Activated CD8-positive, alpha-beta T cell treated with anti-CD3 and anti-CD28 coated beads for 36 hours (primary cell): Measurements from ENCODE around the gene DNAH3. TPM values are rescaled to one million over a fixed set of nuclear protein-coding genes. Genes with fewer than 3 reads are reported as not detected.

Experiments used
- ATAC-seq: fragments of 200-7000 bp; cut with Tn5 transposase; one replicate; pipeline ENCODE4 v1.10.0; 2021; ENCODE audit warnings: mild to moderate bottlenecking, moderate library complexity
- CTCF ChIA-PET: fragments of 350-600 bp; sonication (Branson Sonifier 250); formaldehyde crosslinking; loops from one replicate; lab custom pipeline; 2021; ENCODE audit warnings: antibody characterized with exemption; lab: Charles Lee
- POLR2A ChIA-PET: fragments of 350-600 bp; sonication (Branson Sonifier 250); formaldehyde crosslinking; loops from one replicate; lab custom pipeline; 2021; ENCODE audit warnings: antibody characterized with exemption; lab: Charles Lee
- DNase-seq: peaks from one replicate; pipeline ENCODE4 v3.0.0-alpha.2; 2020
- H3K27ac Mint-ChIP-seq: one replicate; pipeline ENCODE4 v1.8.0; 2021; ENCODE audit warnings: mild to moderate bottlenecking, mixed read lengths
- H3K27me3 Mint-ChIP-seq: one replicate; pipeline ENCODE4 v1.8.0; 2021; ENCODE audit warnings: mixed read lengths
- H3K36me3 Mint-ChIP-seq: one replicate; pipeline ENCODE4 v1.8.0; 2021; ENCODE audit warnings: low read depth, mixed read lengths
- H3K4me1 Mint-ChIP-seq: one replicate; pipeline ENCODE4 v1.8.0; 2021; ENCODE audit warnings: low read depth, mixed read lengths
- H3K4me3 Mint-ChIP-seq: one replicate; pipeline ENCODE4 v1.8.0; 2021; ENCODE audit warnings: mild to moderate bottlenecking, moderate library complexity, mixed read lengths
- H3K9me3 Mint-ChIP-seq: one replicate; pipeline ENCODE4 v1.8.0; 2021; ENCODE audit warnings: mixed read lengths
- intact Hi-C: fragments of 100-400 bp; cut with micrococcal nuclease; formaldehyde crosslinking; loops from one replicate; pipeline ENCODE4 v1.10.0; 2022
- total RNA-seq, 2 experiments: library from RNA; stranded (reverse); gene quantifications; one replicate each; pipeline ENCODE4 v1.2.3, GENCODE V29; 2021
- TF ChIP-seq, protein P1 (sequence below): fragments of 200-600 bp; IDR thresholded peaks from one replicate; pipeline ENCODE4 v1.8.0; 2022; ENCODE audit warnings: antibody characterized with exemption, mild to moderate bottlenecking

DNAH3 gene
- total RNA-seq, 2 experiments from 2014 or later: 0.02 TPM; not detected in 1

DNA sequence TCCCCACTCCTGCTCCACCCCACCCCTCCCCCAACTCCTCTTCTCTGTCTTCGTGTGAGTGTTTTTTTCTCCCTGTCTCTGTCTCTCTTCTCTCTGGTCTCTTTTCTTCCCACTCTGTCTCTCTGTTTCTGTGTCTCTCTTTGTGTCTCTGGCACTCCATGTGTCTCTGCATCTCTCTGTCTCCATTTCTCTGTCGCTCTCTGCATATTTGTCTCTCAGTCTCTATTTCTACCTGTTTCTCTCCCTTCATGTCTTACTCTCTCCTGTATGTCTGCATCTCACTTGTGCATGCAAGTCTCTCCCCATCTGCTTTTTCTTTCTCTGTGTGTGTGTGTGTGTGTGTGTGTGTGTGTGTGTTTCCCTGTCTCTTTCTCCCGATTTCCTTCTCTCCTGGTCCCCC, 181.9 kb downstream of the DNAH3 start:
- Mint-ChIP-seq H3K27ac (no peak overlapping the region), H3K36me3 (no peaks in the 10 kb centered on the region), H3K9me3 (no peaks in the 10 kb centered on the region), H3K4me3 (no peak overlapping the region), H3K4me1 (no peaks in the 10 kb centered on the region), H3K27me3 (no peaks in the 10 kb centered on the region)
- ChIA-PET CTCF (no interaction called here), POLR2A (no interaction called here)
- TF ChIP-seq, protein P1, sequence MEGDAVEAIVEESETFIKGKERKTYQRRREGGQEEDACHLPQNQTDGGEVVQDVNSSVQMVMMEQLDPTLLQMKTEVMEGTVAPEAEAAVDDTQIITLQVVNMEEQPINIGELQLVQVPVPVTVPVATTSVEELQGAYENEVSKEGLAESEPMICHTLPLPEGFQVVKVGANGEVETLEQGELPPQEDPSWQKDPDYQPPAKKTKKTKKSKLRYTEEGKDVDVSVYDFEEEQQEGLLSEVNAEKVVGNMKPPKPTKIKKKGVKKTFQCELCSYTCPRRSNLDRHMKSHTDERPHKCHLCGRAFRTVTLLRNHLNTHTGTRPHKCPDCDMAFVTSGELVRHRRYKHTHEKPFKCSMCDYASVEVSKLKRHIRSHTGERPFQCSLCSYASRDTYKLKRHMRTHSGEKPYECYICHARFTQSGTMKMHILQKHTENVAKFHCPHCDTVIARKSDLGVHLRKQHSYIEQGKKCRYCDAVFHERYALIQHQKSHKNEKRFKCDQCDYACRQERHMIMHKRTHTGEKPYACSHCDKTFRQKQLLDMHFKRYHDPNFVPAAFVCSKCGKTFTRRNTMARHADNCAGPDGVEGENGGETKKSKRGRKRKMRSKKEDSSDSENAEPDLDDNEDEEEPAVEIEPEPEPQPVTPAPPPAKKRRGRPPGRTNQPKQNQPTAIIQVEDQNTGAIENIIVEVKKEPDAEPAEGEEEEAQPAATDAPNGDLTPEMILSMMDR: no peak
- ATAC-seq (no peak), DNase-seq (no peak)
- intact Hi-C loops: no loop called here

DNA sequence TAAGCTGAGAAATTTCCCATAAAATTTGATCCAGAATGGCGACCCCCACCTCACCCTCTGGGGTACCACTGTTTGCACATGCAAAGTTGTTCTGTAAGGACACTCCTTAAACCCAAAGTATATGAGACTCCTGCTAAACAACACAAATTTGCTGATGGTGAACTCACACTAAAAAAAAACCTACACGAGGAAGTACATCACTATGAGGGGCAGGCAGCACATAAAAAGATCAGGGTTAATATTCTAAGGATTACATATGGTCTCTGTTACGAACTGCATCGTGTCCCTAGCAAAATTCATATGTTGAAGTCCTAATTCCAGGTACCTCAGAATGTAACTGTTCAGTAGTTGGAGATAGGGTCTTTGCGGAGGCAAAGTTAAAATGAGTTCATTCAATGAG, 189.7 kb downstream of the DNAH3 start:
- ChIA-PET POLR2A (no interaction called here), CTCF (no interaction called here)
- intact Hi-C loops: no loop called here
- Mint-ChIP-seq H3K4me1 (no peaks in the 10 kb centered on the region), H3K4me3 (no peak overlapping the region), H3K9me3 (no peaks in the 10 kb centered on the region), H3K27me3 (no peaks in the 10 kb centered on the region), H3K36me3 (no peaks in the 10 kb centered on the region), H3K27ac (no peak overlapping the region)
- DNase-seq (no peak), ATAC-seq (no peak)
- TF ChIP-seq, protein P1: no peak

DNA sequence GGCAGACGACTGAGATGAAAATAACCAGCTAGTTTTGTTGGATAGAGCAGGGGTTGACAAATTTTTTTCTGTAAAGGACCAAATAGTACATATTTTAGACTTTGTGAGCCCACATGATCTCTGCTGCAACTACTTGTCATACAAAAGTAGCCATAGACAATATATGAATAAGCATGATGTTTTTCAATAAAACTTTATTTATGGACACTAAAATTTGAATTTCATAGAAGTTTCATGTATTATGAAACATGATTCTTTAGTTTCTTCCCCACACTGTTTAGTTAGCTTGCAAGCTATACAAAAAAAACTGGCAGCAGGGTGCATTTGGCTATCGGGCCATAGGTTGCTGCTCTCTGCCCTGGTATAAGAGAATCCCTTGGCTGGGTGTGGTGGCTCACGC, 193.5 kb downstream of the DNAH3 start:
- DNase-seq (no peak), ATAC-seq (no peak)
- Mint-ChIP-seq H3K4me3 (no peak overlapping the region), H3K9me3 (no peaks in the 10 kb centered on the region), H3K27me3 (no peaks in the 10 kb centered on the region), H3K4me1 (no peaks in the 10 kb centered on the region), H3K27ac (no peak overlapping the region), H3K36me3 (no peaks in the 10 kb centered on the region)
- intact Hi-C loops: no loop called here
- TF ChIP-seq, protein P1: no peak
- ChIA-PET POLR2A (interaction anchor here (0.6 kb wide), 2 partner anchors 191 to 1725 kb away, joined by 3 to 4 read pairs; no protein-coding TSS in a partner anchor), CTCF (no interaction called here)

DNA sequence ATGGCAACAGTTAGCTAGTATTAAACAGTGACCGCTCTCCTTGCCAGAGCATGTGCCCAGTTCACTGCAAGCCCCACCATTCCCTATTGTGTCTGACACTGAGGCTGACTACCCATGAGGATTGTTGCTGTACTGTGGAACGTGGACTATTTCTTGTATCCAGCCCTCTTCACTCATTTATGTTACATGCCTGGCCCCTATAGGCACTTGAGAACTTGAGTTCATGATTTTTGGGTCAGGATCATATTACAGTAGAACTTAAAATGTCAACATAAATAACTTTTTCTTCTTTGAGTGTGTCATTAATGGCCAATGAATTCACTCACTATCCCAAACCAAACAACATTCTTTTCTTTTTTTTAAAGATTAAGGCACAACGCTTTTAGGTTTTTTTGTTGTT, 194.3 kb downstream of the DNAH3 start:
- intact Hi-C loops: no loop called here
- H3K27ac Mint-ChIP-seq: no peak overlapping the region
- CTCF ChIA-PET: no interaction called here
- H3K4me1 Mint-ChIP-seq: no peaks in the 10 kb centered on the region
- H3K9me3 Mint-ChIP-seq: no peaks in the 10 kb centered on the region
- TF ChIP-seq, protein P1: no peak
- H3K4me3 Mint-ChIP-seq: no peak overlapping the region
- H3K36me3 Mint-ChIP-seq: no peaks in the 10 kb centered on the region
- no peak for ATAC-seq
- DNase-seq: no peak
- H3K27me3 Mint-ChIP-seq: no peaks in the 10 kb centered on the region
- POLR2A ChIA-PET: interaction anchor here (0.6 kb wide), 1 partner anchor 1726 kb away, joined by 3 read pairs; no protein-coding TSS in a partner anchor

DNA sequence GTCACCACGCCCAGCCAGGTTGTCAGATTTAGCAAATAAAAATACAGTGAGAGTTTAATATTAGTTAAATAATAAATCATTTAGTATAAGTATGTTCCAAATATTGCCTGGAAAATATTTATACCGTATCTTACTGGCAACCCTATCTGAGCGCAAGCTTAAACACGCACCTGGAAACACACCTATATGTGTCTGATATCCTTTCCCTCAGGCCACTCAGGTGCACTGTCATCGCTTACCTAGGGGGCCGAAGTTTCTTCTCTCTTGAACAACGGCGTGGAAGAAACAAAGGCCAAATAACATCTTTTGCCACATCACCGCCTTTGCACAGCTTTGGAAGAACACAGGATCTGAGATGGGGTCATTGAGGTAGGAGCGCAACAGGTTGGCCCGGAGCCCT, 196.1 kb downstream of the DNAH3 start:
- Mint-ChIP-seq H3K9me3 (no peaks in the 10 kb centered on the region), H3K27ac (no peak overlapping the region), H3K36me3 (no peaks in the 10 kb centered on the region), H3K27me3 (no peaks in the 10 kb centered on the region), H3K4me3 (no peak overlapping the region), H3K4me1 (no peaks in the 10 kb centered on the region)
- POLR2A ChIA-PET: no interaction called here
- CTCF ChIA-PET: interaction anchor here (0.7 kb wide), 1 partner anchor 47 kb away, joined by 3 read pairs; no protein-coding TSS in a partner anchor
- TF ChIP-seq, protein P1: no peak
- intact Hi-C loops: no loop called here
- no peak for ATAC-seq
- DNase-seq: no peak
